Measurements from ENCODE around the gene CHKB. TPM values are rescaled to one million over a fixed set of nuclear protein-coding genes. Genes with fewer than 3 reads are reported as not detected.

Gene CHKB
- total RNA-seq, 1 experiment from 2014 or later: 55.1 TPM

DNA sequence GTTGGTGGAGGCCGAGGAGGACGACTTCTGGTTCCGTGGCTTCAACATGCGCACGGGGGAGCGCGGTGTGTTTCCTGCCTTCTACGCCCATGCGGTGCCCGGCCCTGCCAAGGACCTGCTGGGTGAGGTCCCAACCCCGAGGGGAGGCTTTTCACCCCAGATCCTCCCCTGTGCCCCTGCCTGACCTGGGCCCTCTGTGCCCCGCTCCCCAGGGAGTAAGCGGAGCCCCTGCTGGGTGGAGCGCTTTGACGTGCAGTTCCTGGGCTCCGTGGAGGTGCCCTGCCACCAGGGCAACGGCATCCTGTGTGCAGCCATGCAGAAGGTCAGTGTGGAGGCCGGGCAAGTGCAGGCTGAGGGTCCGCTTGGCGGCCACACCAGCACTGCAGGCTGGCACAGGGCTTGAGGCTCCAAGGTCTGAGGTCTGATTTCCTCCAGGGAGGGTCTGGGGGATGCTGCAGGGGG is 23.0 kb upstream of the CHKB start:
- Histone ChIP-seq H3K27me3 (ENCODE audit: insufficient read depth, low read length) (no peaks in the 10 kb centered on the region), H3K9me3 (ENCODE audit: control insufficient read depth in 1 of 2, insufficient read depth in 1 of 2, low read depth in 1 of 2, low read length in 2 of 2) (no peaks in the 10 kb centered on the region), H3K9ac (ENCODE audit: low read length) (no peak overlapping the region), H3K27ac (ENCODE audit: low read depth, low read length) (no peak overlapping the region), H3K36me3 (ENCODE audit: control insufficient read depth in 1 of 2, insufficient read depth in 2 of 2, low read length in 2 of 2) (no peaks in the 10 kb centered on the region), H3K4me3 (replicated peaks in 1 of 2; ENCODE audit: low read depth in 1 of 2, low read length in 2 of 2) (no peak overlapping the region), H3K4me1 (ENCODE audit: control insufficient read depth in 1 of 2, insufficient read depth in 2 of 2, low read length in 2 of 2) (peaks cover 0 to 4% of the 10 kb centered on the region in 2 experiments; a peak in 1 of 4 replicates), H2AFZ (ENCODE audit: low read depth, low read length, poor library complexity, severe bottlenecking) (no peak overlapping the region), H3K9me2 (ENCODE audit: insufficient read depth) (no peaks in the 10 kb centered on the region), H3K79me2 (ENCODE audit: insufficient read depth, low read length) (no peaks in the 10 kb centered on the region), H3K4me2 (ENCODE audit: low read length) (no peak overlapping the region), H4K20me1 (ENCODE audit: insufficient read depth) (no peaks in the 10 kb centered on the region)
- intact Hi-C loops (cut with micrococcal nuclease): no loop called here
- ATAC-seq (no peak), DNase-seq (ENCODE audit: low read depth, low spot score) (no peak)
- ChIA-PET CTCF (interaction anchor here (1.2 kb wide), 1 partner anchor 15 kb away, joined by 4 read pairs; no protein-coding TSS in a partner anchor), RAD21 (ENCODE audit: low non-redundant PET in 1 of 2, low total read pairs in 2 of 2, uncharacterized antibody in 2 of 2, unreplicated experiment in 2 of 2) (no interaction called here), POLR2A (no interaction called here)
- BruUV-seq (replicated peaks): no TSS peak
- TF ChIP-seq POLR2A (IDR thresholded peaks at IDR 0.05; ENCODE audit: borderline replicate concordance, extremely low read depth, insufficient read depth, insufficient read length) (no peak), FOSL1 (IDR thresholded peaks at IDR 0.05; ENCODE audit: low read depth) (no peak), CBX3 (IDR thresholded peaks at IDR 0.05; ENCODE audit: low read depth) (no peak), RAD21 (IDR thresholded peaks at IDR 0.05; ENCODE audit: low read depth) (no peak)

- H3K4me3 ChIP-seq (replicated peaks in 1 of 2; ENCODE audit: low read depth in 1 of 2, low read length in 2 of 2): no peak overlapping the region
- ATAC-seq (no peak), DNase-seq (ENCODE audit: low read depth, low spot score) (no peak)
- peaks cover 0 to 6% of the 10 kb centered on the region in 2 experiments; a peak in 1 of 4 replicates for H3K4me1 ChIP-seq (ENCODE audit: control insufficient read depth in 1 of 2, insufficient read depth in 2 of 2, low read length in 2 of 2)
- POLR2A ChIA-PET: no interaction called here
- H3K36me3 ChIP-seq (ENCODE audit: control insufficient read depth in 1 of 2, insufficient read depth in 2 of 2, low read length in 2 of 2): no peaks in the 10 kb centered on the region
- RAD21 ChIA-PET (ENCODE audit: low non-redundant PET in 1 of 2, low total read pairs in 2 of 2, uncharacterized antibody in 2 of 2, unreplicated experiment in 2 of 2): no interaction called here
- CTCF ChIA-PET: no interaction called here
- H2AFZ ChIP-seq (ENCODE audit: low read depth, low read length, poor library complexity, severe bottlenecking): no peak overlapping the region
- intact Hi-C loops (cut with micrococcal nuclease): no loop called here
- no peak overlapping the region for H3K27ac ChIP-seq (ENCODE audit: low read depth, low read length)
- H3K79me2 ChIP-seq (ENCODE audit: insufficient read depth, low read length): no peaks in the 10 kb centered on the region
- H3K9me2 ChIP-seq (ENCODE audit: insufficient read depth): no peaks in the 10 kb centered on the region
- BruUV-seq (replicated peaks): no TSS peak
- H3K9me3 ChIP-seq (ENCODE audit: control insufficient read depth in 1 of 2, insufficient read depth in 1 of 2, low read depth in 1 of 2, low read length in 2 of 2): no peaks in the 10 kb centered on the region
- no peaks in the 10 kb centered on the region for H4K20me1 ChIP-seq (ENCODE audit: insufficient read depth)
- H3K27me3 ChIP-seq (ENCODE audit: insufficient read depth, low read length): no peaks in the 10 kb centered on the region
- H3K9ac ChIP-seq (ENCODE audit: low read length): no peak overlapping the region
- no peak overlapping the region for H3K4me2 ChIP-seq (ENCODE audit: low read length)
- no peak for TF ChIP-seq ATF3 (IDR thresholded peaks at IDR 0.05)
- no peak for TF ChIP-seq POLR2A (IDR thresholded peaks at IDR 0.05; ENCODE audit: borderline replicate concordance, extremely low read depth, insufficient read depth, insufficient read length)
- TF ChIP-seq EZH2 (IDR thresholded peaks at IDR 0.05): no peak
- TF ChIP-seq CBX3 (IDR thresholded peaks at IDR 0.05; ENCODE audit: low read depth): no peak
- no peak for TF ChIP-seq SIN3A (IDR thresholded peaks at IDR 0.05; ENCODE audit: low read depth)
- no peak for TF ChIP-seq YY1 (IDR thresholded peaks at IDR 0.05; ENCODE audit: extremely low read depth, insufficient replicate concordance, low read depth, low read length)
- TF ChIP-seq, protein P1, sequence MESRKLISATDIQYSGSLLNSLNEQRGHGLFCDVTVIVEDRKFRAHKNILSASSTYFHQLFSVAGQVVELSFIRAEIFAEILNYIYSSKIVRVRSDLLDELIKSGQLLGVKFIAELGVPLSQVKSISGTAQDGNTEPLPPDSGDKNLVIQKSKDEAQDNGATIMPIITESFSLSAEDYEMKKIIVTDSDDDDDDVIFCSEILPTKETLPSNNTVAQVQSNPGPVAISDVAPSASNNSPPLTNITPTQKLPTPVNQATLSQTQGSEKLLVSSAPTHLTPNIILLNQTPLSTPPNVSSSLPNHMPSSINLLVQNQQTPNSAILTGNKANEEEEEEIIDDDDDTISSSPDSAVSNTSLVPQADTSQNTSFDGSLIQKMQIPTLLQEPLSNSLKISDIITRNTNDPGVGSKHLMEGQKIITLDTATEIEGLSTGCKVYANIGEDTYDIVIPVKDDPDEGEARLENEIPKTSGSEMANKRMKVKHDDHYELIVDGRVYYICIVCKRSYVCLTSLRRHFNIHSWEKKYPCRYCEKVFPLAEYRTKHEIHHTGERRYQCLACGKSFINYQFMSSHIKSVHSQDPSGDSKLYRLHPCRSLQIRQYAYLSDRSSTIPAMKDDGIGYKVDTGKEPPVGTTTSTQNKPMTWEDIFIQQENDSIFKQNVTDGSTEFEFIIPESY (IDR thresholded peaks at IDR 0.05; ENCODE audit: extremely low read depth, insufficient replicate concordance, low read length): no peak
- TF ChIP-seq POLR2AphosphoS5 (IDR thresholded peaks at IDR 0.05; ENCODE audit: low read depth, low read length): no peak
- no peak for TF ChIP-seq CTCF (IDR thresholded peaks at IDR 0.05 in 2 of 3, conservative IDR thresholded peaks at IDR 0.05 in 1 of 3; ENCODE audit: borderline replicate concordance in 1 of 3, insufficient read depth in 1 of 3, low read depth in 2 of 3, low read length in 2 of 3)
- no peak for TF ChIP-seq ZNF274 (IDR thresholded peaks at IDR 0.05; ENCODE audit: low read depth, low read length)
- no peak for TF ChIP-seq ZFX (IDR thresholded peaks at IDR 0.05)
- TF ChIP-seq, protein P2, sequence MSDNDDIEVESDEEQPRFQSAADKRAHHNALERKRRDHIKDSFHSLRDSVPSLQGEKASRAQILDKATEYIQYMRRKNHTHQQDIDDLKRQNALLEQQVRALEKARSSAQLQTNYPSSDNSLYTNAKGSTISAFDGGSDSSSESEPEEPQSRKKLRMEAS (IDR thresholded peaks at IDR 0.05): no peak
- TF ChIP-seq JUND (IDR thresholded peaks at IDR 0.05): no peak
- TF ChIP-seq EZH2phosphoT487 (IDR thresholded peaks at IDR 0.05; ENCODE audit: borderline replicate concordance): no peak
- no peak for TF ChIP-seq SRF (IDR thresholded peaks at IDR 0.05; ENCODE audit: low read depth)
These were observed 22.5 kb upstream of the CHKB start for GRCh38 chr22:50605002-50605612.
